Osteoblast (primary cell): ENCODE data around the gene PPP2R5C. TPM values are rescaled to one million over a fixed set of nuclear protein-coding genes. Genes with fewer than 3 reads are reported as not detected.

Experiments
- DNase-seq: peaks from one replicate; pipeline ENCODE4 v3.0.0; 2011; ENCODE audit warnings: low spot score, mixed read lengths; ENCODE audit not compliant: insufficient read length; ENCODE audit errors: missing footprints
- H2AFZ ChIP-seq: 2 replicates; pipeline ENCODE4 v1.6.0; 2011; ENCODE audit warnings: mild to moderate bottlenecking, low read length
- H3K27ac ChIP-seq: 2 replicates; pipeline ENCODE4 v1.5.1; 2011; ENCODE audit warnings: mild to moderate bottlenecking, low read depth, low read length, moderate library complexity
- H3K27me3 ChIP-seq: 2 replicates; pipeline ENCODE4 v1.6.0; 2012; ENCODE audit warnings: mild to moderate bottlenecking, control low read depth, inconsistent platforms, low read length, moderate library complexity; ENCODE audit not compliant: insufficient read depth
- H3K36me3 ChIP-seq: 2 replicates; pipeline ENCODE4 v1.5.1; 2011; ENCODE audit warnings: mild to moderate bottlenecking, low read length, control low read depth, moderate library complexity; ENCODE audit not compliant: insufficient read depth
- H3K4me1 ChIP-seq: 2 replicates; pipeline ENCODE4 v1.5.1; 2011; ENCODE audit warnings: mild to moderate bottlenecking, low read length, control low read depth, moderate library complexity; ENCODE audit not compliant: insufficient read depth
- H3K4me2 ChIP-seq: 2 replicates; pipeline ENCODE4 v1.6.0; 2011; ENCODE audit warnings: mild to moderate bottlenecking, low read length; ENCODE audit not compliant: insufficient read depth
- H3K4me3 ChIP-seq: fragments of 200-600 bp; sonication (generic); 3 replicates; pipeline ENCODE4 v1.5.1; 2012; ENCODE audit warnings: mild to moderate bottlenecking, low read length, inconsistent platforms; ENCODE audit not compliant: insufficient read depth
- H3K79me2 ChIP-seq: 2 replicates; pipeline ENCODE4 v1.6.0; 2012; ENCODE audit warnings: mild to moderate bottlenecking, low read length, control low read depth, inconsistent platforms; ENCODE audit not compliant: insufficient read depth
- H3K9me3 ChIP-seq: 2 replicates; pipeline ENCODE4 v1.5.1; 2011; ENCODE audit warnings: low read depth, low read length, control low read depth
- H4K20me1 ChIP-seq: 2 replicates; pipeline ENCODE4 v1.6.0; 2012; ENCODE audit warnings: mild to moderate bottlenecking, low read length, control low read depth; ENCODE audit not compliant: insufficient read depth
- total RNA-seq: library from RNA; depleted of rRNA; stranded (reverse); fragments of >200 nt; gene quantifications from 2 replicates; pipeline ENCODE4 v1.2.3, GENCODE V29; 2012
- TF ChIP-seq, protein P1 (sequence below): IDR thresholded peaks from 2 replicates; pipeline ENCODE4 v1.5.1; 2011; ENCODE audit warnings: mild to moderate bottlenecking, low read depth, low read length, moderate library complexity; ENCODE audit errors: extremely low read depth

The PPP2R5C gene
- total RNA-seq, 1 donor: 101 TPM

DNA sequence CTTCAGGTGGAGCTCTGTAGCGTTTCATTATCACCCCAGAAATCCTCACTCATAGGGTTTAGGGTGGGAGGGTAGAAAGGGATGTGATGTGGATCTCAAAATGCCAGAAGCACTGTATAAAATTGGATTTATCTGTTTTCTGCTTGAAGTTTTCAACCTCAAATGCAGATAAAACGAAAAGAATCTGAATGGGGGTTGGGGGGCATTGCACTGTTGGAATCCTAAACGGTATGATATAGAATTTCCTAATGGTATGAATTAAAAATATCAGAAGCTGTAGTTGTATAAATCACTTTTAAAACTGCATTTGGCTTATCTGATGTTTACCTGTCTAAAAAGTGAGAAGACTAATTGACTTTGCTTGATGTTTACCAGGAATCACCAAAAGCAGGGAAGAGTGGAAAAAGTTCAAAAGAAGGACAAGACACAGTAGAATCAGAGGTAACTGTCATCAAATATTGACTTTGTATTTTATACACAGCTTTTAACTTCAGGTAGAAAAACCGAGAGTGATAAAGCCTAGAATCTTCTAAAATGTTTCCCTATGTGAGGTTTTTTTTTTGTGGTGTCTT lies 1.1 kb downstream of the PPP2R5C start:
- Histone ChIP-seq H3K27me3 (peaks cover 12% of the 10 kb centered on the region), H3K4me2 (peak overlapping the region; percentile 86), H3K4me3 (peak overlapping the region; percentile 81), H3K4me1 (peaks cover 10% of the 10 kb centered on the region), H3K36me3 (peaks cover 5% of the 10 kb centered on the region), H2AFZ (peak overlapping the region; percentile 77), H3K79me2 (no peaks in the 10 kb centered on the region), H3K9me3 (no peaks in the 10 kb centered on the region), H3K27ac (no peak overlapping the region), H4K20me1 (no peaks in the 10 kb centered on the region)
- TF ChIP-seq, protein P1, sequence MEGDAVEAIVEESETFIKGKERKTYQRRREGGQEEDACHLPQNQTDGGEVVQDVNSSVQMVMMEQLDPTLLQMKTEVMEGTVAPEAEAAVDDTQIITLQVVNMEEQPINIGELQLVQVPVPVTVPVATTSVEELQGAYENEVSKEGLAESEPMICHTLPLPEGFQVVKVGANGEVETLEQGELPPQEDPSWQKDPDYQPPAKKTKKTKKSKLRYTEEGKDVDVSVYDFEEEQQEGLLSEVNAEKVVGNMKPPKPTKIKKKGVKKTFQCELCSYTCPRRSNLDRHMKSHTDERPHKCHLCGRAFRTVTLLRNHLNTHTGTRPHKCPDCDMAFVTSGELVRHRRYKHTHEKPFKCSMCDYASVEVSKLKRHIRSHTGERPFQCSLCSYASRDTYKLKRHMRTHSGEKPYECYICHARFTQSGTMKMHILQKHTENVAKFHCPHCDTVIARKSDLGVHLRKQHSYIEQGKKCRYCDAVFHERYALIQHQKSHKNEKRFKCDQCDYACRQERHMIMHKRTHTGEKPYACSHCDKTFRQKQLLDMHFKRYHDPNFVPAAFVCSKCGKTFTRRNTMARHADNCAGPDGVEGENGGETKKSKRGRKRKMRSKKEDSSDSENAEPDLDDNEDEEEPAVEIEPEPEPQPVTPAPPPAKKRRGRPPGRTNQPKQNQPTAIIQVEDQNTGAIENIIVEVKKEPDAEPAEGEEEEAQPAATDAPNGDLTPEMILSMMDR: no peak
- DNase-seq: peak; percentile 73

DNA sequence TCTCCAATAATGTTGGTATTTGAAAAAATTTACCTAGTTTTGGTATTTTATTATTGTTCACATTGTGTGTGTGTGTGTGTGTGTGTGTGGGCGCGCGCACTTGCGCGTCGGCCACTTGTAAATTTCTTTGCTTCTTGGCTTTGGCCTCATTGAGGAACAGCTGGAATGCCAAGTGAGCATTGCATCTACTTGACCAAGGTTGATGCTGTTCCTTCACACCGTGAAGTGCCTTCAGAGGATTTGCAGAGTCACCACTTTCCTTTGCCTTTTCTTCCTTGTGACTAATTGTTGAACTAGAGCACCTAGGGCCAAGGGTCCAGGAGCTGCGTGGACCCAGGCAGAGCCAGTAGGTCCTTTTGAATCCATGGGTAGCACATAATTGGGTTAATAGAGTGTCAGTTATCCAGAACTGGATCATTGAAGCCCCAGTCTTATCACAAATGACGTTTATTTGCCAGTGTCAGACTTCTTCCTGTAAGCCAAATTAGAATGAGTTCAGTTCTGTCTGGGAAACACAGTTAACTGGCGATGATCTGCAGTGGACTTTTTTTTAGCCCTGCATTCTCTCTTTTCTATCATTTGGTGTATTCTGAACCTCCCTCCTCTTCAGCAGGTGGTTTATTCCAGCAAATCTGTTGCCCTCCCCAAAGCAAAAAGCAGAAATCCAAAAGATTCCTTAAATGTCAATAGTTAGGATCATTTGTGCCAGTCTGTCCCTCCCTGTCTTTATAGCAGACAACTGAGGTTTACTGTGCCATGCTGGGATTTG lies 2.6 kb downstream of the PPP2R5C start:
- peak; percentile 83 for DNase-seq
- peaks cover 5% of the 10 kb centered on the region for H3K36me3 ChIP-seq
- H3K27ac ChIP-seq: no peak overlapping the region
- H3K4me2 ChIP-seq: no peak overlapping the region
- H3K79me2 ChIP-seq: no peaks in the 10 kb centered on the region
- TF ChIP-seq, protein P1: no peak
- peaks cover 10% of the 10 kb centered on the region for H3K4me1 ChIP-seq
- no peaks in the 10 kb centered on the region for H4K20me1 ChIP-seq
- no peak overlapping the region for H2AFZ ChIP-seq
- no peak overlapping the region for H3K4me3 ChIP-seq
- peaks cover 4% of the 10 kb centered on the region for H3K27me3 ChIP-seq
- H3K9me3 ChIP-seq: no peaks in the 10 kb centered on the region

DNA sequence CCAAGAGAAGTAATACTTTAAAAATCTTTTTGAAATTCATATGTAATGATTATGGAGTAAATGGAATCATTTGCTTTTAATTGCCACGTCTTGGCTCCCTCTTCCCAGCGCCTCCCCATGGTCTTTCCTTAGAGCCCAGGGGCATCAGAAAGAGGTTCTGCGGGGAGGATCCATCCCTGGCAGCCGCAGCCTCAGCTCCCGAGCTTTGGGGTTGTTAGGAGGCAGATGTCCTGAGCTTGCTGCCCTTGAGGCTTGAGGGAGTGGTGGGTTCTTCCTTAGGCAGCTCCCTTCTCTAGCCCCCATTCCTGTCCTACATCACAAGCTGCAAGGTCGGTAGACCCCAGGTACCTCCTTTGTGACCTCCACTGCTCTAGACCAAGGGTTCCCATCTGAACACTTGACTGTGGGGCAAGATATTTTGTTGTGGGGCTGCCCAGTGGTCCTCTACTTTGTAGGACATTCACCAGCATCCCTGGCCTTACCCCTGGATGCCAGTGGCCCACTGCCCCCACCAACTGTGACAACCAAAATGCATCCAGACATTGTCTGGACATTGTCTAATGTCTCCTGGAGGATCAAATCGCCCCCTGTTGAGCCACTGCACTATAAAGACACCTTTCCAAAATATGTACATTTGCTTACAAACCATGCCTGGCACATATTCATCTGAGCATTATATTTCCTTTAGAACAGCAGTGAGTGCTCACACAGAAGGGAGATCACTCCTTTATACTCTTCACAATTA lies 6.3 kb downstream of the PPP2R5C start:
- TF ChIP-seq, protein P1: no peak
- Histone ChIP-seq H3K4me2 (no peak overlapping the region), H2AFZ (no peak overlapping the region), H3K4me1 (peaks cover under 1% of the 10 kb centered on the region), H3K27me3 (no peaks in the 10 kb centered on the region), H3K9me3 (no peaks in the 10 kb centered on the region), H3K79me2 (no peaks in the 10 kb centered on the region), H4K20me1 (peaks cover 1% of the 10 kb centered on the region), H3K27ac (no peak overlapping the region), H3K36me3 (peaks cover 5% of the 10 kb centered on the region), H3K4me3 (no peak overlapping the region)
- peak; percentile 68 for DNase-seq

DNA sequence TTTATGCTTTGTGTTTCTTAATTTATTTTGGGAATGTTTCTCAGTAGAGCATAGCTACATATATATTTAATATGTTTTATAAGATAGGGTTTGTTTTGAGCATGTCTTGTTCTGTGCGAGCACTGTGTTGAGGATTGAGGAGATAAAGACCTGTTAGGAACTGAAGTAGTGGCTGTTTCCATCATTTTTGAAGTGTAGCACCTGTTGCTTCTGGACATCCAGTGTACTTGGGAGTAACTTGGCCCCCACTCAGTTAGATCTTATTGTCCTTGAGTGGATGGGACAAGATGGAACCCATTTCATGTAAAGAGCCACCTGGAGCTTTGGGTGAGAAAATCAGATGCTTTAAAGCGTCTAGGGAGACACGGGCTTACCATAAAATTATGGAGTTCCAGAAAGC lies 8.7 kb downstream of the PPP2R5C start:
- H3K9me3 ChIP-seq: no peaks in the 10 kb centered on the region
- H3K4me3 ChIP-seq: no peak overlapping the region
- H2AFZ ChIP-seq: no peak overlapping the region
- no peaks in the 10 kb centered on the region for H3K4me1 ChIP-seq
- peaks cover 7% of the 10 kb centered on the region for H4K20me1 ChIP-seq
- no peak overlapping the region for H3K4me2 ChIP-seq
- TF ChIP-seq, protein P1: no peak
- H3K36me3 ChIP-seq: no peaks in the 10 kb centered on the region
- H3K27me3 ChIP-seq: no peaks in the 10 kb centered on the region
- no peak overlapping the region for H3K27ac ChIP-seq
- DNase-seq: no peak
- no peaks in the 10 kb centered on the region for H3K79me2 ChIP-seq
